Testis (tissue), 2 donors: Measurements from ENCODE around the gene IL1RL1.

Source experiments
- POLR2A ChIP-seq: fragments of 450-650 bp; IDR thresholded peaks from one replicate; pipeline ENCODE4 v1.6.1; 2017; ENCODE audit warnings: antibody characterized with exemption, mild to moderate bottlenecking, moderate library complexity
- TF ChIP-seq, protein P1 (sequence below), 3 experiments: fragments of 450-650 bp in 2 of 3; fragments of 200-600 bp in 1 of 3; sonication (generic) in 1 of 3; IDR thresholded peaks; one replicate each; pipeline ENCODE4 v1.5.1; 2016 to 2019; ENCODE audit warnings: antibody characterized with exemption in 3 of 3, mild to moderate bottlenecking in 2 of 3, moderate library complexity in 1 of 3

GRCh38 chr2:102279391-102279735 is 32.0 kb upstream of the IL1RL1 start:
- TF ChIP-seq, protein P1, sequence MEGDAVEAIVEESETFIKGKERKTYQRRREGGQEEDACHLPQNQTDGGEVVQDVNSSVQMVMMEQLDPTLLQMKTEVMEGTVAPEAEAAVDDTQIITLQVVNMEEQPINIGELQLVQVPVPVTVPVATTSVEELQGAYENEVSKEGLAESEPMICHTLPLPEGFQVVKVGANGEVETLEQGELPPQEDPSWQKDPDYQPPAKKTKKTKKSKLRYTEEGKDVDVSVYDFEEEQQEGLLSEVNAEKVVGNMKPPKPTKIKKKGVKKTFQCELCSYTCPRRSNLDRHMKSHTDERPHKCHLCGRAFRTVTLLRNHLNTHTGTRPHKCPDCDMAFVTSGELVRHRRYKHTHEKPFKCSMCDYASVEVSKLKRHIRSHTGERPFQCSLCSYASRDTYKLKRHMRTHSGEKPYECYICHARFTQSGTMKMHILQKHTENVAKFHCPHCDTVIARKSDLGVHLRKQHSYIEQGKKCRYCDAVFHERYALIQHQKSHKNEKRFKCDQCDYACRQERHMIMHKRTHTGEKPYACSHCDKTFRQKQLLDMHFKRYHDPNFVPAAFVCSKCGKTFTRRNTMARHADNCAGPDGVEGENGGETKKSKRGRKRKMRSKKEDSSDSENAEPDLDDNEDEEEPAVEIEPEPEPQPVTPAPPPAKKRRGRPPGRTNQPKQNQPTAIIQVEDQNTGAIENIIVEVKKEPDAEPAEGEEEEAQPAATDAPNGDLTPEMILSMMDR (IDR thresholded peaks at IDR 0.05), result no peak
- TF ChIP-seq POLR2A, result no peak
